K562 (cell line): ENCODE data around the gene ZBTB32. TPM values are rescaled to one million over a fixed set of nuclear protein-coding genes. Genes with fewer than 3 reads are reported as not detected.

Source experiments
- C11orf30 ChIP-seq: fragments of 450-650 bp; IDR thresholded peaks from 2 replicates; pipeline ENCODE4 v1.6.1; 2016; ENCODE audit warnings: low read depth, mild to moderate bottlenecking
- CBFB ChIP-seq: sonication (generic); formaldehyde crosslinking; IDR thresholded peaks from 2 replicates; pipeline ENCODE4 v1.4.0; 2020; ENCODE audit warnings: mild to moderate bottlenecking, missing genetic modification reagents
- CBX1 ChIP-seq: sonication (generic); IDR thresholded peaks from 2 replicates; pipeline ENCODE4 v1.6.1; 2016; ENCODE audit warnings: antibody characterized with exemption, low read depth, mild to moderate bottlenecking
- CEBPB ChIP-seq: fragments of 450-650 bp; IDR thresholded peaks from 2 replicates; pipeline ENCODE4 v1.6.1; 2016; ENCODE audit warnings: missing genetic modification characterization, missing compliant biosample characterization
- E2F3 ChIP-seq: fragments of 250-450 bp; sonication (Bioruptor Pico); IDR thresholded peaks from 2 replicates; pipeline ENCODE4 v1.4.0; 2020; ENCODE audit warnings: mild to moderate bottlenecking
- EHMT2 ChIP-seq: fragments of 450-650 bp; IDR thresholded peaks from 2 replicates; pipeline ENCODE4 v1.6.1; 2018; ENCODE audit warnings: antibody characterized with exemption
- ELF2 ChIP-seq: fragments of 250-450 bp; sonication (Bioruptor Pico); IDR thresholded peaks from 2 replicates; pipeline ENCODE4 v1.5.0; 2021; ENCODE audit warnings: mild to moderate bottlenecking
- HIVEP1 ChIP-seq: fragments of 250-450 bp; sonication (Bioruptor Pico); IDR thresholded peaks from 2 replicates; pipeline ENCODE4 v1.4.0; 2020; ENCODE audit warnings: mild to moderate bottlenecking
- IRF2 ChIP-seq: sonication (generic); formaldehyde crosslinking; IDR thresholded peaks from 2 replicates; pipeline ENCODE4 v1.8.1; 2022; ENCODE audit warnings: mild to moderate bottlenecking, missing genetic modification reagents
- MYC ChIP-seq, 2 experiments: fragments of 250-450 bp in 1 of 2; sonication (Bioruptor Pico) in 1 of 2; IDR thresholded peaks; 2 replicates each; pipeline versions ENCODE4 v1.5.1 to v1.6.1; 2012 to 2021; ENCODE audit warnings: low read depth in 2 of 2, borderline replicate concordance in 1 of 2, improper control_type of control experiment in 1 of 2, low read length in 1 of 2, mild to moderate bottlenecking in 1 of 2, moderate library complexity in 1 of 2
- NFIX ChIP-seq: fragments of 250-450 bp; sonication (Bioruptor Pico); IDR thresholded peaks from 2 replicates; pipeline ENCODE4 v1.4.0; 2020; ENCODE audit warnings: low read depth, mild to moderate bottlenecking, moderate library complexity
- PHF21A ChIP-seq: fragments of 450-650 bp; IDR thresholded peaks from 2 replicates; pipeline ENCODE4 v1.6.1; 2017; ENCODE audit warnings: low read depth, borderline replicate concordance
- POLR2AphosphoS2 ChIP-seq: IDR thresholded peaks from 2 replicates; pipeline ENCODE4 v1.6.1; 2012; ENCODE audit warnings: low read length, improper control_type of control experiment
- RBM25 ChIP-seq: fragments of 200-400 bp; formaldehyde crosslinking; IDR thresholded peaks from 2 replicates; pipeline ENCODE4 v1.6.1; 2018; ENCODE audit warnings: low read length, low read depth, moderate library complexity; ENCODE audit not compliant: severe bottlenecking
- RBM39 ChIP-seq: fragments of 200-400 bp; formaldehyde crosslinking; optimal IDR thresholded peaks from 2 replicates; pipeline ENCODE3; 2018; ENCODE audit warnings: low read depth, low read length
- SIN3A ChIP-seq, 2 experiments: fragments of 150-350 bp in 1 of 2; IDR thresholded peaks; 2 replicates each; pipeline ENCODE4 v1.6.1; 2011 to 2016; ENCODE audit warnings: borderline replicate concordance in 2 of 2, low read depth in 2 of 2, low read length in 2 of 2, mild to moderate bottlenecking in 2 of 2, moderate library complexity in 2 of 2; ENCODE audit not compliant: control insufficient read depth in 1 of 2
- SNRNP70 ChIP-seq: fragments of 200-400 bp; formaldehyde crosslinking; optimal IDR thresholded peaks from 2 replicates; pipeline ENCODE3; 2017; ENCODE audit warnings: low read depth, low read length
- TAF7 ChIP-seq: fragments of 450-650 bp; IDR thresholded peaks from 2 replicates; pipeline ENCODE4 v1.6.1; 2016; ENCODE audit warnings: missing genetic modification characterization, missing compliant biosample characterization
- TCF15 ChIP-seq: fragments of 250-450 bp; sonication (Bioruptor Pico); IDR thresholded peaks from 2 replicates; pipeline ENCODE4 v1.8.0; 2022; ENCODE audit warnings: moderate library complexity, mild to moderate bottlenecking, inconsistent platforms
- TOE1 ChIP-seq, 2 experiments: fragments of 450-650 bp in 1 of 2; sonication (generic) in 1 of 2; formaldehyde crosslinking in 1 of 2; IDR thresholded peaks; 2 replicates each; pipeline versions ENCODE4 v1.7.1 to v1.8.0; 2016 to 2022; ENCODE audit warnings: borderline replicate concordance in 2 of 2, mild to moderate bottlenecking in 2 of 2, antibody characterized with exemption in 1 of 2, inconsistent platforms in 1 of 2, low read depth in 1 of 2, missing genetic modification reagents in 1 of 2, moderate library complexity in 1 of 2
- XRCC4 ChIP-seq: IDR thresholded peaks from one replicate; pipeline ENCODE4 v1.6.1; 2011; ENCODE audit not compliant: insufficient read depth, insufficient read length; ENCODE audit errors: extremely low read depth
- ZEB2 ChIP-seq: fragments of 450-650 bp; IDR thresholded peaks from 2 replicates; pipeline ENCODE4 v1.6.1; 2016
- ZNF444 ChIP-seq: fragments of 250-450 bp; sonication (Bioruptor Pico); IDR thresholded peaks from 2 replicates; pipeline ENCODE4 v1.4.0; 2020; ENCODE audit warnings: mild to moderate bottlenecking, moderate library complexity
- ZNF76 ChIP-seq: fragments of 250-450 bp; sonication (Bioruptor Pico); IDR thresholded peaks from 2 replicates; pipeline ENCODE4 v1.4.0; 2020; ENCODE audit warnings: mild to moderate bottlenecking, moderate library complexity, borderline replicate concordance
- polyA plus RNA-seq, 8 experiments: library from polyadenylated mRNA; depleted of rRNA in 4 of 8; stranded (reverse) in 5 of 8; unstranded in 3 of 8; fragments of >200 nt; fragmentation: Nextera tagmentation in 2 of 8; fragmentation: Illumina TruSeq in 1 of 8; extraction: Ambion mirVana in 2 of 8; extraction: Trizol in 1 of 8; gene quantifications; 2 replicates each; pipeline versions ENCODE4 v1.2.1 to v1.2.3, GENCODE V29; 2011 to 2014; ENCODE audit warnings: inconsistent platforms in 1 of 8, missing spikeins in 1 of 8
- total RNA-seq, 7 experiments: library from RNA; depleted of rRNA in 6 of 7; stranded (reverse); fragments of >200 nt in 6 of 7; fragmentation: Illumina TruSeq in 2 of 7; extraction: Trizol in 2 of 7; gene quantifications; 2 replicates each; pipeline versions ENCODE4 v1.2.1 to v1.2.3, GENCODE V29; 2011 to 2021; ENCODE audit warnings: low replicate concordance in 1 of 7
- TF ChIP-seq, protein P1 (sequence below): IDR thresholded peaks from 2 replicates; pipeline ENCODE4 v1.6.1; 2011; ENCODE audit not compliant: insufficient read length; ENCODE audit errors: extremely low read depth
- TF ChIP-seq, protein P2 (sequence below): fragments of 200-800 bp; sonication (Bioruptor generic); IDR thresholded peaks from 2 replicates; pipeline ENCODE4 v1.6.1; 2017; ENCODE audit warnings: missing genetic modification characterization, missing compliant biosample characterization

Gene ZBTB32
- total and polyA plus RNA-seq, 9 of the 15 experiments (the other 6 are each of a cell fraction or from before 2014, with no cell fraction given): 0.20 TPM; not detected in 8

GRCh38 chr19:35704218-35704617, at the start of gene ZBTB32 (continued):
- TF ChIP-seq, protein P1, sequence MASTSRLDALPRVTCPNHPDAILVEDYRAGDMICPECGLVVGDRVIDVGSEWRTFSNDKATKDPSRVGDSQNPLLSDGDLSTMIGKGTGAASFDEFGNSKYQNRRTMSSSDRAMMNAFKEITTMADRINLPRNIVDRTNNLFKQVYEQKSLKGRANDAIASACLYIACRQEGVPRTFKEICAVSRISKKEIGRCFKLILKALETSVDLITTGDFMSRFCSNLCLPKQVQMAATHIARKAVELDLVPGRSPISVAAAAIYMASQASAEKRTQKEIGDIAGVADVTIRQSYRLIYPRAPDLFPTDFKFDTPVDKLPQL: no peak
- TF ChIP-seq ELF2 (CRISPR knock-in tag): no peak
- no peak for TF ChIP-seq TOE1 (IDR thresholded peaks at IDR 0.05; ENCODE audit: borderline replicate concordance)
- no peak for TF ChIP-seq TOE1 (CRISPR knock-in tag; IDR thresholded peaks at IDR 0.05; ENCODE audit: borderline replicate concordance, low read depth)
- no peak for TF ChIP-seq TAF7
- TF ChIP-seq ZEB2: no peak
- no peak for TF ChIP-seq CEBPB (tag)
- TF ChIP-seq CBFB (CRISPR knock-in tag): 0 out of 2 replicates have a peak, but pooled peaks have one; percentile 40
- TF ChIP-seq CBX1: no peak
- TF ChIP-seq RBM25: peak; percentile 74
- TF ChIP-seq SIN3A (IDR thresholded peaks at IDR 0.05; ENCODE audit: borderline replicate concordance in 2 of 2, control insufficient read depth in 1 of 2, low read depth in 2 of 2, low read length in 2 of 2): no peak; a peak in 1 of 4 replicates
- TF ChIP-seq TCF15 (CRISPR knock-in tag): no peak
- no peak for TF ChIP-seq SNRNP70
- no peak for TF ChIP-seq ZNF76 (CRISPR knock-in tag)
- TF ChIP-seq, protein P2, sequence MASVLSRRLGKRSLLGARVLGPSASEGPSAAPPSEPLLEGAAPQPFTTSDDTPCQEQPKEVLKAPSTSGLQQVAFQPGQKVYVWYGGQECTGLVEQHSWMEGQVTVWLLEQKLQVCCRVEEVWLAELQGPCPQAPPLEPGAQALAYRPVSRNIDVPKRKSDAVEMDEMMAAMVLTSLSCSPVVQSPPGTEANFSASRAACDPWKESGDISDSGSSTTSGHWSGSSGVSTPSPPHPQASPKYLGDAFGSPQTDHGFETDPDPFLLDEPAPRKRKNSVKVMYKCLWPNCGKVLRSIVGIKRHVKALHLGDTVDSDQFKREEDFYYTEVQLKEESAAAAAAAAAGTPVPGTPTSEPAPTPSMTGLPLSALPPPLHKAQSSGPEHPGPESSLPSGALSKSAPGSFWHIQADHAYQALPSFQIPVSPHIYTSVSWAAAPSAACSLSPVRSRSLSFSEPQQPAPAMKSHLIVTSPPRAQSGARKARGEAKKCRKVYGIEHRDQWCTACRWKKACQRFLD (CRISPR knock-in tag): no peak
- no peak for TF ChIP-seq E2F3 (CRISPR knock-in tag)
- peak; percentile 89 for TF ChIP-seq EHMT2
- TF ChIP-seq IRF2: no peak
- TF ChIP-seq XRCC4: no peak
- TF ChIP-seq HIVEP1 (CRISPR knock-in tag): no peak
- no peak for TF ChIP-seq ZNF444 (CRISPR knock-in tag)
- TF ChIP-seq POLR2AphosphoS2: no peak
- TF ChIP-seq C11orf30: no peak
- TF ChIP-seq PHF21A: peak; percentile 100
- TF ChIP-seq RBM39: no peak
- TF ChIP-seq NFIX (CRISPR knock-in tag): no peak
- peak; percentile 57; the same call in 1 of the 2 replicates for TF ChIP-seq MYC (IDR thresholded peaks at IDR 0.05; ENCODE audit: low read depth, low read length)
- TF ChIP-seq MYC (CRISPR knock-in tag; IDR thresholded peaks at IDR 0.05; ENCODE audit: borderline replicate concordance, low read depth): no peak
